ENCODE results near the gene TRMT112. TPM values are rescaled to one million over a fixed set of nuclear protein-coding genes. Genes with fewer than 3 reads are reported as not detected.
A peak's percentile ranks its signal among the peaks of the same experiment; 100 is the strongest.

Gene TRMT112
- polyA plus RNA-seq, 2 of the 4 experiments (the other 2 are of a cell fraction): 363 to 440 TPM

GRCh38 chr11:64278576-64279190 is 38.7 kb downstream of the TRMT112 start:
- ATAC-seq: no peak
- H3K9me3 ChIP-seq: no peaks in the 10 kb centered on the region
- no peak overlapping the region for H3K4me3 ChIP-seq
- CTCF ChIA-PET: interaction anchor here (0.6 to 20.5 kb wide), 4 partner anchors 11 to 93 kb away, joined by 3 to 448 read pairs (median 7); partner anchors contain the start of genes CATSPERZ, ESRRA and STIP1
- H3K4me1 ChIP-seq: peaks cover 31% of the 10 kb centered on the region
- no peak overlapping the region for H3K4me2 ChIP-seq
- TF ChIP-seq CBX2 (IDR thresholded peaks at IDR 0.05; ENCODE audit: borderline replicate concordance, low read depth) (no peak), JUN (IDR thresholded peaks at IDR 0.05) (no peak), NPAS2 (CRISPR knock-in tag; IDR thresholded peaks at IDR 0.05; ENCODE audit: borderline replicate concordance) (no peak), RFX5 (IDR thresholded peaks at IDR 0.05) (no peak), HOXB5 (CRISPR knock-in tag; IDR thresholded peaks at IDR 0.05) (no peak), TP53 (CRISPR knock-in tag; IDR thresholded peaks at IDR 0.05) (no peak), SREBF2 (IDR thresholded peaks at IDR 0.05) (no peak), NR3C1 (IDR thresholded peaks at IDR 0.05) (no peak), HOXB13 (CRISPR knock-in tag; IDR thresholded peaks at IDR 0.05; ENCODE audit: low read depth) (no peak), CHD4 (IDR thresholded peaks at IDR 0.05; ENCODE audit: borderline replicate concordance) (no peak), GATA3 (IDR thresholded peaks at IDR 0.05; ENCODE audit: borderline replicate concordance) (no peak), ESRRA (IDR thresholded peaks at IDR 0.05; ENCODE audit: borderline replicate concordance, low read length) (no peak), POLR2AphosphoS2 (conservative IDR thresholded peaks at IDR 0.05; ENCODE audit: low read length) (no peak), BHLHE40 (IDR thresholded peaks at IDR 0.05; ENCODE audit: low read depth, low read length) (no peak), MAFK (IDR thresholded peaks at IDR 0.05; ENCODE audit: partially characterized antibody) (no peak)
- TF ChIP-seq, protein P1, sequence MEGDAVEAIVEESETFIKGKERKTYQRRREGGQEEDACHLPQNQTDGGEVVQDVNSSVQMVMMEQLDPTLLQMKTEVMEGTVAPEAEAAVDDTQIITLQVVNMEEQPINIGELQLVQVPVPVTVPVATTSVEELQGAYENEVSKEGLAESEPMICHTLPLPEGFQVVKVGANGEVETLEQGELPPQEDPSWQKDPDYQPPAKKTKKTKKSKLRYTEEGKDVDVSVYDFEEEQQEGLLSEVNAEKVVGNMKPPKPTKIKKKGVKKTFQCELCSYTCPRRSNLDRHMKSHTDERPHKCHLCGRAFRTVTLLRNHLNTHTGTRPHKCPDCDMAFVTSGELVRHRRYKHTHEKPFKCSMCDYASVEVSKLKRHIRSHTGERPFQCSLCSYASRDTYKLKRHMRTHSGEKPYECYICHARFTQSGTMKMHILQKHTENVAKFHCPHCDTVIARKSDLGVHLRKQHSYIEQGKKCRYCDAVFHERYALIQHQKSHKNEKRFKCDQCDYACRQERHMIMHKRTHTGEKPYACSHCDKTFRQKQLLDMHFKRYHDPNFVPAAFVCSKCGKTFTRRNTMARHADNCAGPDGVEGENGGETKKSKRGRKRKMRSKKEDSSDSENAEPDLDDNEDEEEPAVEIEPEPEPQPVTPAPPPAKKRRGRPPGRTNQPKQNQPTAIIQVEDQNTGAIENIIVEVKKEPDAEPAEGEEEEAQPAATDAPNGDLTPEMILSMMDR (IDR thresholded peaks at IDR 0.05): no peak
- TF ChIP-seq, protein P2, sequence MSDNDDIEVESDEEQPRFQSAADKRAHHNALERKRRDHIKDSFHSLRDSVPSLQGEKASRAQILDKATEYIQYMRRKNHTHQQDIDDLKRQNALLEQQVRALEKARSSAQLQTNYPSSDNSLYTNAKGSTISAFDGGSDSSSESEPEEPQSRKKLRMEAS (IDR thresholded peaks at IDR 0.05): no peak
- no peak for DNase-seq (ENCODE audit: low read depth in 1 of 2, low spot score in 1 of 2)
- no peak for FAIRE-seq
- peak overlapping the region in 1 of 2 experiments; percentile 12; a peak in 2 of 6 replicates for H3K27ac ChIP-seq
- POLR2A ChIA-PET: interaction anchor here (1.6 kb wide), 1 partner anchor 9 kb away, joined by 5 read pairs; no protein-coding TSS in a partner anchor
- WGBS (ENCODE audit: missing lambda C conversion rate): 90% methylated on average over 8 of the region's 8 CpGs

DNA sequence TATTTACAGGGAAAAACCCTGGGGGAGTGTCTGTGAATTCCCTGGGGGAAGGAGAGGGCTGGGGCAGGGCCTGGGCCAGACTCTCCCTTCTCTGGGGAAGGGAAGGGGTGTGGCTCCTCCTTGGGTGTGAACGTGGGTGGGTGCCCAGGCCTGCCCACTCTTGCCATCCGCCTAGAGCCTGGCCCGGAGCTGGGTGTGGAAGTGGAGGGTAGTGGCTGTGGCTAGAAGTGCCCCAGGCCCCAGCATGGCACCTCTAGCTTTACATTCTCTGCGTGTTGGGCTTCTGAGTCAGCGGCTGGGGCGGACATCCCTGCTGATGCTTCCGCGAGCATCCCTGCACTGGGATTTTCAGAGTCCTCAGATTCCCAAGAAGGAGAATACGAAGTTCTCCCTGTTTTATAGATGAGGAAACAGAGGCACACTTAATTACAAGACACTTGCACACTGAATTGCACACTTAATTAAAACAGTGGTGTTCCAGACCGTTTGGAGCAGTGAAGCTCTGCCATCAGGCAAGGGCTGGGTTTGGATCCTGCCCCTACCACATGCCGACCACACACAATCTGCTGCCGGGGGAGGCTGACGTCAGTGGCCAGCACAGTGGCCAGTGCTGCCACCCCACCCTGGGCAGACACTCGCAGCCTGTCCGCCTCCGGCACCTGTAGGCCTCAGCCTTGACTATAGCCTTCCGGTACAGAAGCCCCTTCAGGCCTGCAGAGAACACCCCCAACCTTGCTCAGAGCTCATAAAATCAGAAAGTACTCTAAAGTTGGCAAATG is 40.5 kb downstream of the TRMT112 start:
- DNase-seq (ENCODE audit: low read depth in 1 of 2, low spot score in 1 of 2) (peak; percentile 44 to 81), FAIRE-seq (no peak), ATAC-seq (peak; percentile 88 to 91)
- H3K9me3 ChIP-seq: no peaks in the 10 kb centered on the region
- WGBS (ENCODE audit: missing lambda C conversion rate): 47% methylated on average over 15 of the region's 17 CpGs
- peak overlapping the region; percentile 65 to 84 for H3K27ac ChIP-seq
- H3K4me3 ChIP-seq: no peak overlapping the region
- H3K4me2 ChIP-seq: peak overlapping the region; percentile 56
- H3K4me1 ChIP-seq: peaks cover 40% of the 10 kb centered on the region
- ChIA-PET CTCF (interaction anchor here (0.7 to 20.5 kb wide), 17 partner anchors 8 to 80 kb away, joined by 3 to 448 read pairs (median 3); partner anchors contain the start of genes CATSPERZ, ESRRA, PLCB3 and PPP1R14B), POLR2A (interaction anchor here (0.7 to 1.7 kb wide), 8 partner anchors 8 to 55 kb away, joined by 4 to 11 read pairs (median 6); partner anchors contain the start of genes CATSPERZ, FKBP2, PRDX5 and TRMT112)
- TF ChIP-seq GATA3 (IDR thresholded peaks at IDR 0.05; ENCODE audit: borderline replicate concordance) (no peak), MAZ (IDR thresholded peaks at IDR 0.05; ENCODE audit: borderline replicate concordance, low read depth, low read length) (no peak), ESRRA (IDR thresholded peaks at IDR 0.05; ENCODE audit: borderline replicate concordance, low read length) (no peak), HMGXB4 (CRISPR knock-in tag; IDR thresholded peaks at IDR 0.05; ENCODE audit: borderline replicate concordance) (no peak), RFX5 (IDR thresholded peaks at IDR 0.05) (no peak), MYC (IDR thresholded peaks at IDR 0.05; ENCODE audit: borderline replicate concordance, low read length) (no peak), E2F6 (IDR thresholded peaks at IDR 0.05; ENCODE audit: borderline replicate concordance, low read depth) (no peak), CHD4 (IDR thresholded peaks at IDR 0.05; ENCODE audit: borderline replicate concordance) (no peak), HOXA7 (CRISPR knock-in tag; IDR thresholded peaks at IDR 0.05) (no peak), JUN (IDR thresholded peaks at IDR 0.05) (peak in 1 of 2 experiments; percentile 37; a peak in 1 of 5 replicates), EHMT2 (IDR thresholded peaks at IDR 0.05; ENCODE audit: low read depth) (no peak), CEBPB (IDR thresholded peaks at IDR 0.05) (no peak), EP300 (IDR thresholded peaks at IDR 0.05) (no peak)
- TF ChIP-seq, protein P3, sequence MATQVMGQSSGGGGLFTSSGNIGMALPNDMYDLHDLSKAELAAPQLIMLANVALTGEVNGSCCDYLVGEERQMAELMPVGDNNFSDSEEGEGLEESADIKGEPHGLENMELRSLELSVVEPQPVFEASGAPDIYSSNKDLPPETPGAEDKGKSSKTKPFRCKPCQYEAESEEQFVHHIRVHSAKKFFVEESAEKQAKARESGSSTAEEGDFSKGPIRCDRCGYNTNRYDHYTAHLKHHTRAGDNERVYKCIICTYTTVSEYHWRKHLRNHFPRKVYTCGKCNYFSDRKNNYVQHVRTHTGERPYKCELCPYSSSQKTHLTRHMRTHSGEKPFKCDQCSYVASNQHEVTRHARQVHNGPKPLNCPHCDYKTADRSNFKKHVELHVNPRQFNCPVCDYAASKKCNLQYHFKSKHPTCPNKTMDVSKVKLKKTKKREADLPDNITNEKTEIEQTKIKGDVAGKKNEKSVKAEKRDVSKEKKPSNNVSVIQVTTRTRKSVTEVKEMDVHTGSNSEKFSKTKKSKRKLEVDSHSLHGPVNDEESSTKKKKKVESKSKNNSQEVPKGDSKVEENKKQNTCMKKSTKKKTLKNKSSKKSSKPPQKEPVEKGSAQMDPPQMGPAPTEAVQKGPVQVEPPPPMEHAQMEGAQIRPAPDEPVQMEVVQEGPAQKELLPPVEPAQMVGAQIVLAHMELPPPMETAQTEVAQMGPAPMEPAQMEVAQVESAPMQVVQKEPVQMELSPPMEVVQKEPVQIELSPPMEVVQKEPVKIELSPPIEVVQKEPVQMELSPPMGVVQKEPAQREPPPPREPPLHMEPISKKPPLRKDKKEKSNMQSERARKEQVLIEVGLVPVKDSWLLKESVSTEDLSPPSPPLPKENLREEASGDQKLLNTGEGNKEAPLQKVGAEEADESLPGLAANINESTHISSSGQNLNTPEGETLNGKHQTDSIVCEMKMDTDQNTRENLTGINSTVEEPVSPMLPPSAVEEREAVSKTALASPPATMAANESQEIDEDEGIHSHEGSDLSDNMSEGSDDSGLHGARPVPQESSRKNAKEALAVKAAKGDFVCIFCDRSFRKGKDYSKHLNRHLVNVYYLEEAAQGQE (IDR thresholded peaks at IDR 0.05): no peak
- TF ChIP-seq, protein P2 (IDR thresholded peaks at IDR 0.05): peak; percentile 61

All from A549 (cell line).